Transverse colon (tissue), 4 donors: ENCODE results near the gene NPR1. TPM values are rescaled to one million over a fixed set of nuclear protein-coding genes. Genes with fewer than 3 reads are reported as not detected.

Source experiments
- DNase-seq: peaks from one replicate; pipeline ENCODE4 v3.0.0-alpha.2; 2019
- H3K27ac ChIP-seq, 4 donors: fragments of 200-600 bp; sonication (generic); 2 replicates each; pipeline ENCODE4 v1.5.1; 2016 to 2018; ENCODE audit warnings: inconsistent platforms in 4 of 4
- H3K27me3 ChIP-seq: fragments of 200-600 bp; sonication (generic); 2 replicates; pipeline ENCODE4 v1.5.1; 2017; ENCODE audit warnings: inconsistent platforms
- H3K36me3 ChIP-seq, 4 donors: fragments of 200-600 bp; sonication (generic); 2 replicates each; pipeline ENCODE4 v1.5.1; 2017 to 2019; ENCODE audit warnings: inconsistent platforms in 4 of 4
- H3K4me1 ChIP-seq, 4 donors: fragments of 200-600 bp; sonication (generic); 2 replicates each; pipeline ENCODE4 v1.5.1; 2017 to 2020; ENCODE audit warnings: inconsistent platforms in 4 of 4
- H3K4me3 ChIP-seq, 4 donors: fragments of 200-600 bp; sonication (generic); 1 replicate in 1 of 4; 2 replicates in 3 of 4; pipeline versions ENCODE4 v1.5.1 to v1.6.1; 2017 to 2019; ENCODE audit warnings: inconsistent platforms in 4 of 4
- H3K9me3 ChIP-seq, 2 donors: fragments of 200-600 bp; sonication (generic); 2 replicates each; pipeline ENCODE4 v1.5.1; 2017 to 2019; ENCODE audit warnings: inconsistent platforms in 2 of 2
- EP300 ChIP-seq: sonication (generic); formaldehyde crosslinking; IDR thresholded peaks from one replicate; pipeline ENCODE4 v1.6.1; 2017; ENCODE audit warnings: antibody characterized with exemption, low read depth
- POLR2A ChIP-seq: fragments of 450-650 bp; IDR thresholded peaks from one replicate; pipeline ENCODE4 v1.6.1; 2016; ENCODE audit warnings: antibody characterized with exemption, mild to moderate bottlenecking, moderate library complexity
- POLR2AphosphoS5 ChIP-seq, 3 donors: sonication (generic); formaldehyde crosslinking; IDR thresholded peaks; one replicate each; pipeline ENCODE4 v1.6.1; 2016; ENCODE audit warnings: antibody characterized with exemption in 3 of 3
- WGBS, 2 donors: methylation state at CpG; one replicate each; pipeline ENCODE4 v1.1.5; 2018; ENCODE audit warnings: low coverage in 1 of 2; 5-methylcytosine and 5-hydroxymethylcytosine counted together
- in situ Hi-C, 4 donors: fragments of 200-750 bp; cut with MboI; loops; one replicate each; pipeline versions ENCODE4 v1.15.0 to v1.15.1; 2017; ENCODE audit warnings: low sequenced_read_pairs in 3 of 4, low pct_ligation_motif_present in 1 of 4, low pct_unique_long_range_greater_than_20kb in 1 of 4
- intact Hi-C: fragments of 100-400 bp; cut with DNase I; formaldehyde crosslinking; loops from one replicate; pipeline ENCODE4 v1.15.1; 2023; ENCODE audit warnings: low total_unique reads
- total RNA-seq, 4 donors: library from RNA; depleted of rRNA; stranded (reverse); fragments of >200 nt; gene quantifications; one replicate each; pipeline ENCODE4 v1.1.0, GENCODE V29; 2016
- TF ChIP-seq, protein P1 (sequence below), 5 experiments: fragments of 200-600 bp in 3 of 5; fragments of 450-650 bp in 2 of 5; sonication (generic) in 3 of 5; IDR thresholded peaks; 1 replicate in 2 of 5; 2 replicates in 3 of 5; pipeline ENCODE4 v1.5.1; 2016 to 2017; ENCODE audit warnings: antibody characterized with exemption in 5 of 5, inconsistent platforms in 3 of 5, mild to moderate bottlenecking in 2 of 5, moderate library complexity in 1 of 5

NPR1 gene
- total RNA-seq, 4 donors from 2014 or later: 9.8 to 25.1 (median 13.4) TPM

DNA sequence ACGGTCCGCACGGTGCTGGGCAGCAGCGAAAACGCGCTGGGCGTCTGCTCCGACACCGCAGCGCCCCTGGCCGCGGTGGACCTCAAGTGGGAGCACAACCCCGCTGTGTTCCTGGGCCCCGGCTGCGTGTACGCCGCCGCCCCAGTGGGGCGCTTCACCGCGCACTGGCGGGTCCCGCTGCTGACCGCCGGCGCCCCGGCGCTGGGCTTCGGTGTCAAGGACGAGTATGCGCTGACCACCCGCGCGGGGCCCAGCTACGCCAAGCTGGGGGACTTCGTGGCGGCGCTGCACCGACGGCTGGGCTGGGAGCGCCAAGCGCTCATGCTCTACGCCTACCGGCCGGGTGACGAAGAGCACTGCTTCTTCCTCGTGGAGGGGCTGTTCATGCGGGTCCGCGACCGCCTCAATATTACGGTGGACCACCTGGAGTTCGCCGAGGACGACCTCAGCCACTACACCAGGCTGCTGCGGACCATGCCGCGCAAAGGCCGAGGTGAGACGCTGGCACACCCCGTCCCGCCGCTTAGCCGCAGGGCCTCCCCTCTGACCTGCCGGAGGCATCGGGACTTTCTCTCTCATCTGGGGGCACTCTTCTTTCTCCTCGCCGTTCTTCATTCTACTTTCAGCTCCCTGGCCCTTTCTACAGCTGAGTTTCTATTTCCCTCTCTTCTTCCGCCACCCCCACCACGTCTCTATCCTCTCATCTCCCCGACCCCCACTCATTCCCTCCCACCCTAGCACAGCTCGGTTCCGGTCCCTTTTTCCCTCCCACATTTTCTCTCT lies 1.0 kb downstream of the NPR1 start:
- Histone ChIP-seq H3K36me3 (no peaks in the 10 kb centered on the region), H3K27ac (peak overlapping the region; percentile 15 to 64 (median 39)), H3K27me3 (peaks cover 49% of the 10 kb centered on the region), H3K4me1 (peaks cover 10 to 27% (median 20%) of the 10 kb centered on the region in 4 donors), H3K9me3 (no peaks in the 10 kb centered on the region), H3K4me3 (peak overlapping the region; percentile 16 to 53 (median 43))
- TF ChIP-seq POLR2AphosphoS5 (IDR thresholded peaks at IDR 0.05) (no peak), POLR2A (no peak), EP300 (no peak)
- TF ChIP-seq, protein P1, sequence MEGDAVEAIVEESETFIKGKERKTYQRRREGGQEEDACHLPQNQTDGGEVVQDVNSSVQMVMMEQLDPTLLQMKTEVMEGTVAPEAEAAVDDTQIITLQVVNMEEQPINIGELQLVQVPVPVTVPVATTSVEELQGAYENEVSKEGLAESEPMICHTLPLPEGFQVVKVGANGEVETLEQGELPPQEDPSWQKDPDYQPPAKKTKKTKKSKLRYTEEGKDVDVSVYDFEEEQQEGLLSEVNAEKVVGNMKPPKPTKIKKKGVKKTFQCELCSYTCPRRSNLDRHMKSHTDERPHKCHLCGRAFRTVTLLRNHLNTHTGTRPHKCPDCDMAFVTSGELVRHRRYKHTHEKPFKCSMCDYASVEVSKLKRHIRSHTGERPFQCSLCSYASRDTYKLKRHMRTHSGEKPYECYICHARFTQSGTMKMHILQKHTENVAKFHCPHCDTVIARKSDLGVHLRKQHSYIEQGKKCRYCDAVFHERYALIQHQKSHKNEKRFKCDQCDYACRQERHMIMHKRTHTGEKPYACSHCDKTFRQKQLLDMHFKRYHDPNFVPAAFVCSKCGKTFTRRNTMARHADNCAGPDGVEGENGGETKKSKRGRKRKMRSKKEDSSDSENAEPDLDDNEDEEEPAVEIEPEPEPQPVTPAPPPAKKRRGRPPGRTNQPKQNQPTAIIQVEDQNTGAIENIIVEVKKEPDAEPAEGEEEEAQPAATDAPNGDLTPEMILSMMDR (IDR thresholded peaks at IDR 0.05): peak in 2 of 5 experiments; percentile 24 to 31
- in situ Hi-C loops (loop anchor here in 3 of 4 donors (10.0 to 25.0 kb wide), 4 partner anchors 65 to 308 kb away; partner anchors contain the start of genes RAB13 (in 2 of the 3), JTB (in 1 of the 3), RPS27 (in 1 of the 3) and SLC27A3 (in 1 of the 3)), intact Hi-C loops (loop anchor here (2.0 to 10.0 kb wide), 2 partner anchors 69 to 305 kb away; partner anchors contain the start of gene RAB13)
- DNase-seq: no peak
- WGBS, 2 donors: 0 to 5% methylated on average over 1 to 36 of the region's 73 CpGs

DNA sequence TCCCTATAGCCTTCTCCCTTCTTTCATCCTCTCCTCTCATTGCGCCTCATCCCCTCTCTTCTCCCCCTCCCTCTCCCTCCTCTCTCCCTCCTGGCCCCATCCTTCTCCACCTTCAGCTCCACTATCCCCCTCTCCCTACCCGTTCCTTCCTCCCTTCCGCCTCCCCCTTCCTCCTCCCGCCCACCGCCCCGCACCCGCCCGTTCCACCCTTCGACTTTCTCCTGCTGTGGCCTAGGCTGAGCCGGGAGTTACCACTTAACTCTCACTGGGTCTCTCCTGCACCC lies 1.6 kb downstream of the NPR1 start:
- Histone ChIP-seq H3K9me3 (no peaks in the 10 kb centered on the region), H3K4me3 (peak overlapping the region in 3 of 4 donors; percentile 16 to 53 (median 44)), H3K27ac (no peak overlapping the region), H3K4me1 (peaks cover 10 to 27% (median 20%) of the 10 kb centered on the region in 4 donors), H3K36me3 (no peaks in the 10 kb centered on the region), H3K27me3 (peaks cover 49% of the 10 kb centered on the region)
- intact Hi-C loops (no loop called here), in situ Hi-C loops (loop anchor here in 1 of 4 donors (25.0 kb wide), 1 partner anchor 307 kb away; the partner anchor contains the start of genes JTB, RAB13 and RPS27)
- 20 to 29% methylated on average over 1 to 10 of the region's 10 CpGs for WGBS, 2 donors
- TF ChIP-seq POLR2A: no peak
- TF ChIP-seq EP300: no peak
- TF ChIP-seq, protein P1 (IDR thresholded peaks at IDR 0.05): no peak
- TF ChIP-seq POLR2AphosphoS5 (IDR thresholded peaks at IDR 0.05): no peak
- DNase-seq: no peak

DNA sequence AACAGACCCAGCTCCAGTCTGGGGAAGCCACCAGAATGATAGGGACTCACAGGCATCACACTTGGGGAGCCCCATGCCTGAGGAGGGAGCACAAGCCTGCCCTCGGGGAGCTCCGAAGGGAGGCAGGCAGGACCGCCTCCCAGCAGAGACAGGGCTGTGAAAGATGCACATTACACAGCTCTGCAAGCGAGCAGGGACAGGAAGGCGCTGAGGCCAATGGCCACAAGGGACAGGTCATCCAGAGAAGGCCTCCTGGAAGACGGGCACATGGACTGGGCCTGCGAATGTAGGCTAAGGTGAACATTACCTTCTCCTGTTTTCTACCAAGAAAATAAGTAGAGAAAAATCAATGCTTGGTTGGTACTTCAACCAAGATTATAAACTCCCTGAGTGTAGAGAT lies 4.2 kb downstream of the NPR1 start:
- Histone ChIP-seq H3K36me3 (no peaks in the 10 kb centered on the region), H3K27ac (no peak overlapping the region), H3K4me3 (no peak overlapping the region), H3K4me1 (peaks cover 7 to 23% (median 20%) of the 10 kb centered on the region in 4 donors), H3K9me3 (no peaks in the 10 kb centered on the region), H3K27me3 (peaks cover 41% of the 10 kb centered on the region)
- TF ChIP-seq POLR2AphosphoS5 (IDR thresholded peaks at IDR 0.05) (no peak), EP300 (no peak), POLR2A (no peak)
- TF ChIP-seq, protein P1 (IDR thresholded peaks at IDR 0.05): no peak
- DNase-seq: no peak
- WGBS, 2 donors: 77 to 92% methylated on average over 3 to 7 of the region's 7 CpGs
- intact Hi-C loops: no loop called here
- in situ Hi-C loops: loop anchor here in 1 of 4 donors (25.0 kb wide), 1 partner anchor 305 kb away; the partner anchor contains the start of genes JTB, RAB13 and RPS27

DNA sequence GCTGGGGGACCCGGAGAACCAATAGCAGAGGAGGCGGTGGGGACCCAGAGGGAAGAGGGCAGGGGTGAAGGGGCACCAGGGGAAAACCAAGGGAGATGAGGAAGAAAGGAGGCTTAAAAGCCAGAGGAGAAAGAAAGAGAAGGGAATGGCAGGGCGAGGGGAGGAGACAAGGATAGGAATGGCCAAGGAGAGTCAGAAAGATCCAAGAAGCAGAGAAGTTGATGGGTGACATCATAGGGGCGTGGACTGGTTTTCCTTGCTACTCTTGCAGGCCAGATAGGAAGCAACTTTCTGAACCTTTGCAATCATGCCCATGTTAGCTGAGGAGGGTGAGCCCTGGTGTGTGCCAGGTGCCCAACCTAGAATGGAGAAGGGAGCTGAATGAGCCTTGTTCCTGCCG lies 5.4 kb downstream of the NPR1 start:
- no peaks in the 10 kb centered on the region for H3K36me3 ChIP-seq
- 53 to 71% methylated on average over 4 to 5 of the region's 5 CpGs for WGBS, 2 donors
- H3K4me1 ChIP-seq: peaks cover 0 to 11% (median 9%) of the 10 kb centered on the region in 4 donors
- in situ Hi-C loops: loop anchor here in 1 of 4 donors (25.0 kb wide), 1 partner anchor 303 kb away; the partner anchor contains the start of genes JTB, RAB13 and RPS27
- peaks cover 30% of the 10 kb centered on the region for H3K27me3 ChIP-seq
- intact Hi-C loops: no loop called here
- TF ChIP-seq POLR2AphosphoS5 (IDR thresholded peaks at IDR 0.05) (no peak), POLR2A (no peak), EP300 (no peak)
- TF ChIP-seq, protein P1 (IDR thresholded peaks at IDR 0.05): no peak
- no peak for DNase-seq
- no peak overlapping the region for H3K4me3 ChIP-seq
- no peak overlapping the region for H3K27ac ChIP-seq
- H3K9me3 ChIP-seq: no peaks in the 10 kb centered on the region
